Measurements from ENCODE around the gene SLC16A3. TPM values are rescaled to one million over a fixed set of nuclear protein-coding genes. Genes with fewer than 3 reads are reported as not detected.
A peak's percentile ranks its signal among the peaks of the same experiment; 100 is the strongest.
"Not testable (repeated sequence)": the region's sequence is repeated elsewhere in the genome, so short reads cannot be mapped to it uniquely, and the experiment has no call there.

Gene SLC16A3
- total and polyA plus RNA-seq, 2 donors = 29.9 to 65.5 TPM

DNA sequence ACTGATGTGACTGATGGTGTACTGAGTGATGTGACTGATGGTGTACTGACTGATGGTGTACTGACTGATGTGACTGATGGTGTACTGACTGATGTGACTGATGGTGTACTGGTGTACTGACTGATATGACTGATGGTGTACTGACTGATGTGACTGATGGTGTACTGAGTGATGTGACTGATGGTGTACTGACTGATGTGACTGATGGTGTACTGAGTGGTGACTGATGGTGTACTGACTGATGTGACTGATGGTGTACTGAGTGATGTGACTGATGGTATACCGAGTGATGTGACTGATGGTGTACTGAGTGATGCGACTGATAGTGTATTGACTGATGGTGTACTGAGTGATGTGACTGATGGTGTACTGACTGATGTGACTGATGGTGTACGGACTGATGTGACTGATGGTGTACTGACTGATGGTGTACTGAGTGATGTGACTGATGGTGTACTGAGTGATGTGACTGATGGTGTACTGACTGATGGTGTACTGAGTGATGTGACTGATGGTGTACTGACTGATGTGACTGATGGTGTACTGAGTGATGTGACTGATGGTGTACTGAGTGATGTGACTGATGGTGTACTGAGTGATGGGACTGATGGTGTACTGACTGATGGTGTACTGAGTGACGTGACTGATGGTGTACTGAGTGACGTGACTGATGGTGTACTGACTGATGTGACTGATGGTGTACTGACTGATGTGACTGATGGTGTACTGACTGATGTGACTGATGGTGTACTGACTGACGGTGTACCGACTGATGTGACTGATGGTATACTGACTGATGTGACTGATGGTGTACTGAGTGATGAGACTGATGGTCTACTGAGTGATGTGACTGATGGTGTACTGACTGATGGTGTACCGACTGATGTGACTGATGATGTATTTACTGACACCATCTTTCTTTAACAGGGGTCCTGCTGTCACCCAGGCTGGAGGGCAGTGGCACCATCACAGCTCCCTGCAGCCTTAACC lies 31.4 kb downstream of the SLC16A3 start:
- not testable (repeated sequence) for H3K4me1 ChIP-seq (ENCODE audit: insufficient read depth); DNase-seq (ENCODE audit: extremely low spot score); H3K36me3 ChIP-seq (ENCODE audit: insufficient read depth); H3K27ac ChIP-seq (ENCODE audit: low read depth); H3K4me3 ChIP-seq (ENCODE audit: low read depth, low read length)
- WGBS = 91% methylated on average over 8 of the region's 8 CpGs

DNA sequence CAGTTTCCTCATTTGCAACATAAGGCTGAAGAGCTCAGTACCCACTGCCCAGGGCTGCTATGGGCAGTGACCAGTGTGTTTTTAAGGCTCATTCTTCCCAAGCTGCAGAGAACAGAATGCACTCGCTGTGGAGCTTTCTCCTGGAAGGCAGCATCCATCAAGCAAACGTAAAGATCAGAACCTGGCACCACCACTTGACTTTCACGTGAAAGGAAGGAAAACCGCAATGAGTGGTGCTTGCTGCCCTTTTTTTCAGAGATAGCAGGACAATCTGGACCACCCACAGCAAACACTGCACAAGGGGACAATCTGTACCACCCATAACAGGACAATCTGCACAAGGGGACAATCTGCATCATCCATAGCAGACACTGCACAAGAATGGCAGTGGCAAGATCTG lies 33.5 kb downstream of the SLC16A3 start:
- Histone ChIP-seq H3K27ac (ENCODE audit: low read depth) (no peak overlapping the region), H3K4me1 (ENCODE audit: insufficient read depth) (no peaks in the 10 kb centered on the region), H3K36me3 (ENCODE audit: insufficient read depth) (peaks cover 2% of the 10 kb centered on the region), H3K4me3 (ENCODE audit: low read depth, low read length) (no peak overlapping the region)
- no peak for DNase-seq (ENCODE audit: extremely low spot score)
- WGBS = 67% methylated on average over 4 of the region's 4 CpGs

GRCh38 chr17:82263641-82264040 lies 34.8 kb downstream of the SLC16A3 start:
- 85% methylated on average over 9 of the region's 9 CpGs for WGBS
- no peaks in the 10 kb centered on the region for H3K4me1 ChIP-seq (ENCODE audit: insufficient read depth)
- no peak overlapping the region for H3K4me3 ChIP-seq (ENCODE audit: low read depth, low read length)
- DNase-seq (ENCODE audit: extremely low spot score) = no peak
- no peaks in the 10 kb centered on the region for H3K36me3 ChIP-seq (ENCODE audit: insufficient read depth)
- no peak overlapping the region for H3K27ac ChIP-seq (ENCODE audit: low read depth)

DNA sequence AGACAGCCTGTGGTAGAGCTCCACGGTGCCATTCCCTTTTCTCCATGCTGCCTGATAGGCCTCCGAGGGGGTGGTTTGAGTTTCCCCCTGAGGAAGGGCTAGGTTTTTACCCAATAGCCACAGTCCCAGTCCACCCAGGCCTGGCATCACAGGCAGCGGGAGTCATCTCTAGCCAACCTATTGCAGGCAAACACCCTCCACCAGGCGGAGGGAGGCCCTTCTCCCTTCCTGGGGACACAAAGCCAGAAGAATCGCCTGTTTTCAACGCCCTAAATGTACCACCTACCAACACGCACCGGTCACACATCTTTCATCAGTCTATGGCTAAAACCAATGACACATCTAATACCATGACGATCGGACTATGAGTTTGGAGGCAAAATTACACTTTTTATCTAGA lies 37.3 kb downstream of the SLC16A3 start:
- Histone ChIP-seq H3K36me3 (ENCODE audit: insufficient read depth) (no peaks in the 10 kb centered on the region), H3K27ac (ENCODE audit: low read depth) (no peak overlapping the region), H3K4me3 (ENCODE audit: low read depth, low read length) (no peak overlapping the region), H3K4me1 (ENCODE audit: insufficient read depth) (no peaks in the 10 kb centered on the region)
- DNase-seq (ENCODE audit: extremely low spot score) = no peak
- 90% methylated on average over 10 of the region's 10 CpGs for WGBS

DNA sequence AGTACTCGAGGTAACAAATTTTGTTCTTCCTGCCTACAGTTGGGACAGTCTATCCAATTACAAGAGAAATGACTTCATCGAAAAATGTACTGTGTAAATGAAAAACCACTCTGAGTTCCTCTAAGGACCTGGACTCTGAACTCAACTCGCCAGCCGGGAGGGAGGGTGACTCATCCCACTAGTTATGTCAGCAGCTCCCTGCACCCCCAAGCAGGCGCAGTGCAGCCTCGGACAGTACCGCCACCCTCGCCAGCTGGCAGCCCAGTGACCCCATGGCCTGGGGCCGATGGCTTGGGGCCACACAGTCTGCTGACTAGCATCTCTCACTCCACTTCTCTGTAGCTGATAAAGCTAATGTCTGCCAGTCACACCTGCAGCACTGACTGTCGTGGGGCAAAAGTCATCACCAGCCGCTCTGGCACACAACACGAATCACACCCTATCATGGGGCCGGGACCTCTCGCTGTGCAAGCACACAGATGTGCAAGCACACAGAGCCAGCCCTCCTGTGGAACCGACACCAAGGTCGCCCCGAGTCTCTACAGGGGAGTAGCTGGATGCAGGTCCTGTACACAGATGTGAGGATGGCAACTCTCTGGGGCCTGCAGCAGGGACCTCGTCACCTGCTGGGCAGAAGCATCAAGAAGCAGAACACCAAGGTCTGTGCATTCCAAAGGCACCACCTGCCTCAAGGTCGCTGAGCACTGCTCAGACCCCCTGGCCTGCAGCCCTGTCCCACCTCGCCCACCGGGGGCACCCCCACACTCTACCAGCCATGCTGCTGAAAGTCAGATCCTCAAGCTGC lies 38.9 kb downstream of the SLC16A3 start:
- Histone ChIP-seq H3K4me1 (ENCODE audit: insufficient read depth) (no peaks in the 10 kb centered on the region), H3K36me3 (ENCODE audit: insufficient read depth) (peaks cover 2% of the 10 kb centered on the region), H3K27ac (ENCODE audit: low read depth) (no peak overlapping the region), H3K4me3 (ENCODE audit: low read depth, low read length) (no peak overlapping the region)
- 20% methylated on average over 21 of the region's 21 CpGs for WGBS
- DNase-seq (ENCODE audit: extremely low spot score) = no peak

DNA sequence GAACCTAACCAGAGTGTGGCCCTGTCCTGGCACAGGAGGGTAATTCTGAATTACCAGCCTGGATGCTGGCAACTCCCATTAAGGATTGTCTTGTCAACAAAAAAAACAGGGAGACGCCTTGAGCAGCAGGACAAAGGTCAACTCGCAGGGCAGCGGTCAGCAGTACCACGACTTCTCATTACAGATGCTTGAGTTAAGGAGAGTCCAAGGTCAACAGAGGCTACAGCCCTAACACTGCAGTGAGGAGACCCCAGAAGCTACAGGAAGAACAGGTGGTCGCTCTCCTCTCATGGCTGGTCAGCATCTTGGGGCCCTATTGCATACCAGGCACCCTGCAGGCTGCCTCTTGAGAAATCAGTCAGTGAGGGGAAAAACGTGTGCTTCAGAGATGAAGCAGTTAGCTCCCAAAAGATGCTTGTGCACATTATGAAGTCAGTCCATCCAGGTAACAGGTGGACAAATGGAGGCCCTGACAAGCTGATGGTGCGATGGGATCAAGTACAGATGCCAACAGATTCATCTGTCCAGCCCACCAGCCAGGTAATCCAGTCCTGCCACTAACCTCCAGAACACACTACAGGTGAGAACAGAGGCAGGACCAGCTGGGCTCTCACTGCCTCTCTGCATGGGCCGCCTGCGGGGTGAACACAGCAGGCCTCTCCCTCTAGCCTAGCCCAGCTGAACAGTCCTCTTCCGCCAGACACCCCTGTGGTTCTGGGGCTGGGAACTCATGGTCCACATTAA lies 40.5 kb downstream of the SLC16A3 start:
- Histone ChIP-seq H3K36me3 (ENCODE audit: insufficient read depth) (peaks cover 2% of the 10 kb centered on the region), H3K27ac (ENCODE audit: low read depth) (no peak overlapping the region), H3K4me3 (ENCODE audit: low read depth, low read length) (no peak overlapping the region), H3K4me1 (ENCODE audit: insufficient read depth) (no peaks in the 10 kb centered on the region)
- no peak for DNase-seq (ENCODE audit: extremely low spot score)
- 74% methylated on average over 10 of the region's 10 CpGs for WGBS

GRCh38 chr17:82269882-82270500 lies 41.1 kb downstream of the SLC16A3 start:
- Histone ChIP-seq H3K4me3 (ENCODE audit: low read depth, low read length) (no peak overlapping the region), H3K36me3 (ENCODE audit: insufficient read depth) (peaks cover 2% of the 10 kb centered on the region), H3K4me1 (ENCODE audit: insufficient read depth) (no peaks in the 10 kb centered on the region), H3K27ac (ENCODE audit: low read depth) (no peak overlapping the region)
- no peak for DNase-seq (ENCODE audit: extremely low spot score)
- whole genome bisulfite sequencing = 77% methylated on average over 13 of the region's 13 CpGs

- peaks cover 2% of the 10 kb centered on the region for H3K36me3 ChIP-seq (ENCODE audit: insufficient read depth)
- H3K27ac ChIP-seq (ENCODE audit: low read depth) = no peak overlapping the region
- DNase-seq (ENCODE audit: extremely low spot score) = no peak
- WGBS = 83% methylated on average over 12 of the region's 12 CpGs
- H3K4me3 ChIP-seq (ENCODE audit: low read depth, low read length) = no peak overlapping the region
- no peaks in the 10 kb centered on the region for H3K4me1 ChIP-seq (ENCODE audit: insufficient read depth)
Measured at GRCh38 chr17:82270651-82271050, 41.8 kb downstream of the SLC16A3 start.

DNA sequence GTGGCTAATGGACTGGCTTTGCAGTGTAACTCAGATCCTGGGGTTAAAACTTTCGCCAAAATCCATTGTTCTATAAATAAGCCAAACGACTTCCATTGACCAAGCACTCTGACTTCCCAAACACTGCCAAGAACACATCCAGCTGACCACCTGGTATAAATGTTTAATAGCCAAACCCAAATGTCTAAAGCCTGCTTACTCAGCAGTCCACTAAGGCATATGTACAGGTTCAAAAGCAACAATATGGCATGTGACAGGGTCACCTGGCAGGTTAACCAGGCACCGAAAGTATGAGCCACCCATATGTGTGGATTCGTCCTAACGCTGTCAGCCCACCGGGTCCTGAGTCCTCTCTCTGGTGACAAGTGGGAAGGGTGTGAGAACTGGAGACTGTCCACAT lies 42.6 kb downstream of the SLC16A3 start:
- no peak overlapping the region for H3K27ac ChIP-seq (ENCODE audit: low read depth)
- H3K4me1 ChIP-seq (ENCODE audit: insufficient read depth) = no peaks in the 10 kb centered on the region
- DNase-seq (ENCODE audit: extremely low spot score) = no peak
- peaks cover 2% of the 10 kb centered on the region for H3K36me3 ChIP-seq (ENCODE audit: insufficient read depth)
- H3K4me3 ChIP-seq (ENCODE audit: low read depth, low read length) = no peak overlapping the region
- WGBS = 79% methylated on average over 6 of the region's 6 CpGs

DNA sequence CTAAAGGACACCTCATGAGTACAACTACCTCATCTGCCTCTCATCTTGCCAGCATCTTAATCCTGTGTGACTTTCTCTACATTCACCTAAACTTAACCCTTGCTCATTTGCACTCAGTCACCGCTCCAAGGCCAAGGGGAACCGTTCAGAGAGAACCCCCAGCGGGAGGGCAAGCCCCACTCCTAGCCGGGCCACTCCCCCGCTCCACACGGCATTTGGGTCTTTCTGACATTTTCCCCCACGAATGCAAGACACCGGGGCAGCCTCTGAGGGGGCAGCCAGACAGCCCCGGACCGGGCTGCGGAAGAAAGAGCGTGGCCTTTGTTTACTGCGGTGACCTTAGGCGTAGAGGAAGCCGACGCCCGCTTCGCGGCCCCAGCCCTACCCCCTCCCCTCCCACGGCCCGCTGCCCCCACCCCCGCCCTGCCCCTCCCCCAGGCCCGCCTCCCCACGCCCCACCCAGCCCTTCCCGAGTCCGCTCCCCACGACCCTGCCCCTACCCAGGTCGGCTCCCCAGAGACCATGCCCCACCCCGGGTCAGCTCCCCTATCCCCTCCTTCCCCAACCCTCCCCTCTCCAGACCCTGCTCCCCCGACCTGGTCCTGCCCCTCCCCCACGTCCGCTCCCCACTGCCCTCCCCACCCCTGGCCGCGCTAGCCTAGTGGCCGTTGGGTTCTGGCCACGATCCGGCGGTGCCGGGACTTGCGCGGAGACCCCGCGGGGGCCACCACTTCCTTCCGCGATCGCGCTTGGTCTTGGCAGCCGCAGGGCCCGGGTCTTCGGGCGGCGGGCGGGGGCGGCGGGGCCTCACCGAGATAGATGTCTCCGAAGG lies 43.9 kb downstream of the SLC16A3 start:
- Histone ChIP-seq H3K4me1 (ENCODE audit: insufficient read depth) (no peaks in the 10 kb centered on the region), H3K36me3 (ENCODE audit: insufficient read depth) (peaks cover 2% of the 10 kb centered on the region), H3K27ac (ENCODE audit: low read depth) (peak overlapping the region; percentile 98), H3K4me3 (ENCODE audit: low read depth, low read length) (peak overlapping the region; percentile 95)
- DNase-seq (ENCODE audit: extremely low spot score) = no peak
- WGBS = under 1% methylated on average over 56 of the region's 57 CpGs

DNA sequence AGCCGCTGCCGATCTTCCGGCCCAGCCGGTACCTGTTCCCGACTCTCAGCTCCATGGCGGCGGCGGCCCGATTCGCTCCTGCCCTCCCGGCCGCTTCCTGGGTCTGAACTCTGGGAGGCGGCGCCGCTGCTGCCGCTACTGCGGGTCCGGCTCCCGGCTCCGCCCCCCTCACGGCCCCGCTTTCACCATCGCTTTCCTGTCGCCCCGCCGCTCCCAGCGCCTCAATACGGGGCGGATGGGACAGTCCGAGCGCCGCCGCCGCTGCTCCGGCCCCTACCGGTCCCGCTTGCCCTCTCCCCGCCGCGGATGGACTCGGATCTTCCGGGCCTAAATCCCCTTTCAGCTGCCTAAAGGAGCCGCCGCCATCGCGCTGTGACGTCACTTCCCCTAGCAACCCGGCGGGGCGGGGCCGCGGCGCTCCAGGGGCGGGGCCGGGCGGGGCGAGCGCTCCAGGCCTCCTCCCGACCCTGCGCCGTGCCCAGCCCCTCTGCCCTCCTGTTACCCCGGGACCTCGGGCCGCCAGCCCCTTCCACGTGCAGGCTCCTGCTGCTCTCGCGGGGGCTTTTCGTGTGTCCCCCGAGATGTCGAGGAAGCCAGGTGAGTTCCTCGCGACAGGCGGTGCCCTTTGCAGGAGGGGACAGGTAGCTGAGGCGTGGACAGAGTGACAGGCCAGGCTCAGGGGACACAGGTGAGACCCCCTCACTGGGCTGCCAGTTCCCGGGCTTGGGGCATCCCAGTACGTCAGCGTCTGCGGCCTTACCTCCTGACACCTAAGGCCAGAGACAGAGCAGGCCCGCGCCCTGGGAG lies 44.7 kb downstream of the SLC16A3 start, which contains the start of gene CSNK1D:
TSS of gene CSNK1D (minus strand) at position 374 of the 807 bp plus-strand sequence. CDS start at position 55, 319 bp downstream.
- Histone ChIP-seq H3K4me3 (ENCODE audit: low read depth, low read length) (peak within 1 kb of the TSS; percentile 95), H3K27ac (ENCODE audit: low read depth) (peak within 1 kb of the TSS; percentile 98), H3K36me3 (ENCODE audit: insufficient read depth) (peaks cover 2% of the 10 kb centered on the region), H3K4me1 (ENCODE audit: insufficient read depth) (no peaks in the 10 kb centered on the region)
- WGBS = 4% methylated on average over 80 of the region's 80 CpGs
- DNase-seq (ENCODE audit: extremely low spot score) = no peak
